Activated CD8-positive, alpha-beta memory T cell treated with anti-CD3 and anti-CD28 coated beads for 36 hours (primary cell): ENCODE results near the gene ADGRE3. TPM values are rescaled to one million over a fixed set of nuclear protein-coding genes. Genes with fewer than 3 reads are reported as not detected.

Source experiments
- CTCF ChIA-PET: fragments of 350-600 bp; sonication (Branson Sonifier 250); formaldehyde crosslinking; loops from one replicate; lab custom pipeline; 2021; ENCODE audit warnings: antibody characterized with exemption; lab: Charles Lee
- POLR2A ChIA-PET: fragments of 350-600 bp; sonication (Branson Sonifier 250); formaldehyde crosslinking; loops from one replicate; lab custom pipeline; 2021; ENCODE audit warnings: antibody characterized with exemption; lab: Charles Lee
- total RNA-seq, 2 experiments: library from RNA; stranded (reverse); gene quantifications; one replicate each; pipeline ENCODE4 v1.2.3, GENCODE V29; 2021

ADGRE3 gene
- total RNA-seq, 2 experiments from 2014 or later, result not detected

- ChIA-PET CTCF (interaction anchor here (2.0 to 5.0 kb wide), 2 partner anchors 14 to 117 kb away, joined by 8 to 111 read pairs; partner anchors contain the start of gene ZNF333), POLR2A (interaction anchor here (1.1 kb wide), 1 partner anchor 9 kb away, joined by 3 read pairs; no protein-coding TSS in a partner anchor)
These were observed 103.6 kb downstream of the ADGRE3 start for GRCh38 chr19:14570864-14571527.

Other genes with a start within 250 kb of the ADGRE3 start
- 100 to 1,000 TPM; 171 to 180 TPM for gene PKN1, start 241.5 kb downstream of the ADGRE3 start, total RNA-seq
- gene PTGER1, start 199.5 kb downstream of the ADGRE3 start, total RNA-seq, result under 1 TPM; 0.34 to 0.53 TPM
- gene GIPC1, start 178.7 kb downstream of the ADGRE3 start, total RNA-seq, result 10 to 100 TPM; 31.8 to 32.5 TPM
- gene DNAJB1, start 156.4 kb downstream of the ADGRE3 start, total RNA-seq, result 10 to 100 TPM; 93.8 to 95.8 TPM
- gene TECR, start 145.2 kb downstream of the ADGRE3 start, total RNA-seq, result 100 to 1,000 TPM; 117 to 122 TPM
- 100 to 1,000 TPM; 128 to 129 TPM for gene NDUFB7, start 102.8 kb downstream of the ADGRE3 start, total RNA-seq
- 1 to 10 TPM; 1.2 to 1.3 TPM for gene CLEC17A, start 91.8 kb downstream of the ADGRE3 start, total RNA-seq
- 1 to 10 TPM; 7.8 to 8.0 TPM for gene ZNF333, start 15.2 kb upstream of the ADGRE3 start, total RNA-seq
- under 1 TPM; 0.42 to 0.69 TPM for gene ADGRE2, start 103.7 kb upstream of the ADGRE3 start, total RNA-seq
- gene OR7A5, start 160.3 kb upstream of the ADGRE3 start, total RNA-seq, result not detected
- not detected for gene OR7C1, start 160.3 kb upstream of the ADGRE3 start, total RNA-seq
- gene OR7A10, start 174.1 kb upstream of the ADGRE3 start, total RNA-seq, result not detected
- gene OR7A17, start 211.3 kb upstream of the ADGRE3 start, total RNA-seq, result not detected